OCI-M2 (cell line): ENCODE data around the gene RNF8.

ENCODE experiments used
- DNase-seq: peaks from one replicate; lab custom pipeline; 2025; ENCODE audit not compliant: unreplicated experiment; lab: John Stamatoyannopoulos, UW

The RNF8 gene

DNA sequence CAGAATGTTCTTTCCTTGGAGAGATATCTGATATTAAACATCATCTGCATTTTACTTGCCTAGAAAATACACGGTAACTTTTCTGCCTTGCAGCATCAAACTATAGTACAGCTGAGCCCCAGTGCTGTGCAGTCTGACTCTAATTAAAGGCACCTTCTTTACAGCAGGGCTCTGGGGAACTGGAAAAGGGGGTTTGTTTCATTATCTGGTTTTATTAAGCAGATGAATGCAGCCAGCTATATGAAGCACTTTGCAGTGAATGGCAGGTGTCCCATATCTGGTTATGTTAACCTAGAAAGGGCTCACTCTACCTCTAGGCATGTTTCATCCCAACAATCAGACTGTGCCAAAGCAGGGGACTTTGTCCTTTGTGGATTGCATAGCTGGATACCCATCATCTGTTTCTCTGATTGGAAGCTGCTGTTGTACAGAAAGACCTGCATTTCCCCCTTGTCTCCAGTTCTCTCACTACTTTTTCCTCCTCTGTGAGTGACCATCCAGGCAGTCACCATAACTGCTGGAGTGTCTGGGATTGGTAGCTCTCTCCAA lies 39.7 kb downstream of the RNF8 start:
- no peak for DNase-seq

DNA sequence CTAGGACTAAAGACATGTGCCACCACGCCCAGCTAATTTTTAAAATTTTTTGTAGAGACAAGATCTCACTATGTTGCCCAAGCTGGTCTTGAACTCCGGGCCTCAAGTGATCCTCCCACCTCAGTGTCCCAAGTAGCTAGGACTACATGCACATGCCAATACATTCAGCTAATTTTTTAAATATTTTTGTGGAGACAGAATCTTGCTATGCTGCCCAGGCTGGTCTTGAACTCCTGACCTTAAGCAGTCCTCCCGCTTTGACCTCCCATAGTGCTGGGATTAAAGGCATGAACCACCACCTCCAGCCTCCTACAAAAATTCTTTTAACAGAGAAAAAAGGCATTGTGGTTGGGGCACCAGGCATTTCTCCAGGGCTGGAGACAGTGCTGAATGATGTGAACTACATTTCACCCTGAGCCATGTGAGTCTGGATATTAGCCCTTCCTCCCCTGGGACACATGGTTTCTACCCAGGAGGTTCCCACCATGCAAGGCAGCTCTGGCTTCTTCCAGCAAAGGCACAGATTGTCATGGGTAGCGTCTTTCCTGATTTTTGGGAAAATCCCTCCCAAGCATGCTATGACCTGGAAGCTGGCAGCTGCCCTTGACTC lies 42.9 kb downstream of the RNF8 start:
- DNase-seq = no peak

DNA sequence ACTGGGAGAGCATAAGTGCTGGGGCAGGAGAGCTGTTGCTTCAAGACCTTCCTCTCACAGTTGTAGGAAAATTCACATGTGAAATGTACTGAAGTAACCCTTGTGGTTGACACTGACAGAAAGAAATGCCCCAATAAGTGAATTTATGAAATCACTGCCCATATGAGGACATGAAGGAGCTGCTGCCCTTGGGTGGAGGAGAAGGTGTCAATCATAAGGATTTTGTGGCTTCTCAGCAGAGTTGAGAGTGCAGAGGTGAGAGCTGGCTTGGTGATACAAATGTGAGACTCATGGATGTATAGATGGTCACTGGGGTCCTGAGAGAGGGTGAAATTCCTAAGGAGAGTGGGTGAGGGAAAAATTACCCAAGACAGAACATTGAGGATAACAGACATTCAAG lies 45.3 kb downstream of the RNF8 start:
- DNase-seq = no peak

DNA sequence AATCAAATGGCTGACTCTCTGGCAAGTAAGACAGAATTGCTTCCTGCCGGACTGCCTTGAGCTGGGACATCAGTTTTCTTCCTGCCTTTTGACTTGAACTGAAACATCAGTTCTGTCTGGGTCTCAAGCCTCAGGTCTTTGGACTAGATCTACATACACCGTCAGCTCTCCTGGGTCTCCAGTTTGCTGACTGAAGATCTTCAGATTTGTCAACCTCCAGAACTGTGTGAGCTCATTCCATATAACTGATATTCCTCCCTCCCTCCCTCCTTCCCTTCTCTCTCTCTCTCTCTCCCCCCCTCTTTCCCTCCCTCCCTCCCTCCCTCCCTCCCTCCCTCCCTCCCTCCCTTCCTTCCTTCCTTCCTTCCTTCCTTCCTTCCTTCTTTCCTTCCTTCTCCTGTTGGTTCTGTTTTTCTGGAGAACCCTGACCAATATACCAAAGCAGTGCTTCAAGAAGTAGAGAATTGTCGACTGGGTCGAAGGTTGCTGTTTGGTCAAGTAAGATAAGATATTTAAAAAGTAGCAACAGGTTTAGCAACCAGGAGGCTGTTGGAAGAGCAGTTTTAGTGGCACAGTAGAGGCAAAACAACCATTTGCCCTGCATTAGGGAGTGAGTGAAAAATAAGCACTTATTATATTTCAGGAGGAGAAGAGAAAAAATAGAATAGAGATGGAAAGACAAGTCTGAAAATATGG lies 46.2 kb downstream of the RNF8 start:
- no peak for DNase-seq

DNA sequence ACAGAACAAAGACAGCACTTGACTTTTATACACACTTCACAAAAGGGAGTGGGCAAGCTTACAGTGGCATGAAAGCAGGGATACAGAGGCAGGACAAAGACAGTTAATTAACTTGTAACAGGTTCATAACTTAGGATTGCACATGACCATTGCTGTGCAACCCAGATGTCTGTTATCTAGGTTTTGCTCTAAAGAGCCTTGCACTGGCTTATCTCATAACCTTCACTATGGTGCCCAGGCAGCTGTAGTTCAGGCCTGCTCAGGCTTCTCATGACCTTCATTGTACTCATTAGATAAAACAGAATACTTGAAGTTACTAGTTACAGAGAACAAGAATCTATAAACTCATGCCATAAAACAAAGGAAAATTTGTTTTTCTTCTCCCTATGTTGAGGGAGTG lies 47.9 kb downstream of the RNF8 start:
- peak; percentile 32 for DNase-seq

DNA sequence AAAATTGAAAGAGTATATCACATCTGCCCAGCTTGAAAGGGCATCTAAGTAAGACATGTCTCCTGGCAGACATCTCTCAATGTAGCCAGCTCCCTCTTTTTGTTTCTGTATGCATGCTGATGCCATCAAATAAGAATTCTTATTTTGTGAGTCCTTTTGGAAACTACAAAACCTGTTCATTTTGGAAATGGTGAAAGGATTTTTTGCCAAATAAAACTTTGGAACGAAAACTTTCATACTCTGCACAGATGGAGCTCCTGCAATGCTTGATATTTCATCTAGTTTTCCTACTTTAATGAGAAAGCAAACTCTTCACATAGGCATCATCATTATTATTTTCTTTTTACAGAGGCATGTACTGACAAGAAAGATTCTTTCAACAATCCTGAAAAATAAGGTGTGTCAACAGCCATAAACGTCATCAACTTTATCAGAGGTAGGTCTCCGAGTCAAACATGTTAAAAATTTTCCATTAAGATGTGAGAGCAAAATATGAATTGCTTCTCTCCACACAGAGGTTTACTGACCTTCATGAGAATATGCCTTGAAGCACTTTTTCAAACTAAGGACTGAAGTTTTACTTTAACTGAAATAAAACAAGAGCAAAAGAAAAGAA lies 53.1 kb downstream of the RNF8 start:
- no peak for DNase-seq

DNA sequence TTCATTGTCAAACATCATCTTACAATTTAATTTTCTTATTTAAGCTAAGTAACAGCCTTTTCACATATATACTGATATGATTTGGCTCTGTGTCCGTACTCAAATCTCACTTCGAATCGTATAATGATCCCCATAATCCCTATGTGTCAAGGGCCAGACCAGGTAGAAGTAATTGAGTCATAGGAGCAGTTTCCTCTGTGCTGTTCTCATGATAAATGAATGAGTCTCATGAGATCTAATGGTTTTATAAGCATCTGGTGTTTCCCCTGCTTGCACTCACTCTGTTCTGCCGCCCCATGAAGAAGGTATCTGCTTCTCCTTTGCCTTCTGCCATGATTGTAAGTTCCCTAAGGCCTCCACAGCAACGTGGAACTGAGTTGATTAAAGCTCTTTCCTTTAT lies 54.2 kb downstream of the RNF8 start:
- no peak for DNase-seq

DNA sequence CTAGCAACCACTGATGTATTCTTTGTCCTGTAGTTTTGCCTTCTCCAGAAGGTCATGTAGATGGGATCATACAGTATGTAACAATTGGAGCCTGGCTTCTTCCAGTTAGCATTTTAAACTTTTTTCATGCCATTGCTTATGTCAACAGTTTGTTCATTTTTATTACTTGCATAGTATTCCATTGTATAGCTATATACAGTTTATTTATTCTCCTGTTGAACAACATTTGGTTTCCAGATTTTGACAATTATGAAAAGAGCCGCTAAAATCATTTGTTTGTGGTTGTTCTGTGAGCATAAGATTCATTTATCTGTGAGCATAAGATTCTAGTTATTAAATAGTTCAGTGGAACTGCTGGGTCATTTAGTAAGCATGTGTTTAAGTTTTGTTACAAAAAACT lies 55.7 kb downstream of the RNF8 start:
- DNase-seq = no peak

DNA sequence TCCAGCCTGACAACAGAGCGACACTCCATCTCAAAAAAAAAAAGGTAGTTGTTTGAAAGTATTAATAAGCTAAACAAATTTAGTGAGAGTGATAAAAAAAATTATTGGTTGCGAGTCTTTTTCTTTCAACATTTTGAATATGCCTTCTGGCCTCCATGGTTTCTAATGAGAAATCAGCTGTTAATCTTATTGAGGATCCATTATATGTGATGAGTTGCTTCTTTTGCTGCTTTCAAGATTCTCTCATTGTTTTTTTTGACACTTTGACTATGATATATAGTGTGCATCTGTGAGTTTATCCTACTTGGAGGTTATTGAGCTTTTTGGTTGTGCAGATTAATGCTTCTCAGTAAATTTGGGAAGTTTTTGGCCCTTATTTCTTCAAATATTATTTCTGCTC lies 63.6 kb downstream of the RNF8 start:
- DNase-seq = no peak

DNA sequence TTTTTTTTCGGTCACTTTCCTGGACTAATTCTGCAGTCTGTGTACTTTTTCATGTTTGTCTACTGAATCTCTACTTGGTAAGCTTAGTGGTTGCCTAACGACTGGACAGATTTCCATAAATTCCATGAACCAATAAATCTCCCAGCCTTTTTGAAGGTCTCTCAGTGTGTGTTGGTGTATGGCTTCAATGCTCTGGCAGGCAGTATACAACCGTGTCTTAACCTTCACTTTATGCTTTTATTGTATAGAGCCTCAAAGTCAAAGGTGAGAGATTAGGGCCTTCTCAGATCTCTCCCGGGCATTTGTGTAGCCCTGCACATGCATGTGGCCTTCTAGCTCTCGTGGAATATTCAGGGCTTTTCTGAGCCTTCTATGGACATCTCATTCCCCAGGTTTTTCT lies 64.9 kb downstream of the RNF8 start:
- DNase-seq = no peak

DNA sequence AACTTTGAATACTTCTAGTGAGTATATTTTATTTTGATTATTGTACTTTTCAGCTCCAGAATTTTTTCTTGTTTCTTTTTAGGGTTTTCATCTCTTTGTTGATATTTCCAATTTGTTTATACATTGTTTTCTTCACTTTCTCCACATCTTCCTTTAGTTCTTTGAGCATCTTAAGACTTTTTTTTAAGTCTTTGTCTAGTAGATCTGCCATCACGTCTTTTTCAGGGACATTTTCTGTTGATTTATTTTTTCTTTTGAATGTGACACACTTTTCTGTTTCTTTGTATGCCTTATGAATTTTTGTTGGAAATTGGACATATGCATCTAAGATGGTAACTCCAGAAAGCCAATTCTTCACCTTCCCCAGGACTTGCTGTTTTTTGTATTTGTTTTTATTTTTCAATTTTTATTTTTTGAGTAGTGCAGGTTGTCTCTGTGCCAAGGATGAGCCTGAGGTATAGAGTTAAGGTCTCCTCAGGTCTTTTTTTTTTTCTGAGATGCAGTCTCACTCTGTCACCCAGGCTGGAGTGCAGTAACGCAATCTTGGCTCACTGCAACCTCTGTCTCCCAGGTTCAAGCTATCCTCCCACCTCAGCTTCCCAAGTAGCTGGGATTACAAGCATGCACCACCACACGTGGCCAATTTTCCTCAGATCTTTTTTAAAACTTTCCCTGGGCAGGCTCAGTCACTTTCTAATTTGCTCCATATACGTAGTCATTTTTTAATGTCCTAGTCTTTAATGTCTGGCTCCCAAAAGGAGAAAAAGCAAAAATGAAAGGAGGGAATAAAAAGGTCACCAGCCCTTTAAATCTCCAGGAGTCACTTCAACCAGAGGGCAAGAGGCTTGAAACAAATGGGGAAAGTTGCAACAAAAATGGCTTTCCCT lies 72.5 kb downstream of the RNF8 start:
- DNase-seq = no peak

DNA sequence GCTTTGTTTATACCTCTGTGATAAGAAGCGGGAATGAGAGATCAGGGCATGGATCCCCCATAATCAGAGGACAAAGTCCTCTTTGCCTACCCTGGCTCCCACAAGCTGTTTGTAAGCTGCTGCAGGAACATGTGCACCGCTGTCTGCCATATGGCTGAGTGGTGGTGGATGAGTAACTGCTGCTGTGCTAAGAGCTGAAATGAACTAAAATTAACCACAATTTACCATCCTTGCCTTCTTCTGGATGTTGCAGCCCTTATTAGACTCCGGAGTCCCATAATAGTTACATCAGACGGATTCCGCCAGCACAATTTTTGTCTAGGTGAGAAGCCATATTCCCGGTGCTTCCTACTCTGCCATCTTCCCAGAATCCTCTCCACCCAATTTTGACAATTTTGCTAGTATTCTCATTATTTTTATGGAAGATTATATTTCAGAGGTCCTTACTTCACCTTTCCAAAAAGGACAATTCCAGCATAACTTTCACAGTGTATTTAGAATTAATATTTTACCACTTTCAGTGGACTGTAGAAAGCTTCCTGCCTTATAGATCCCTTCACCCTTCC lies 73.2 kb downstream of the RNF8 start:
- DNase-seq = no peak

DNA sequence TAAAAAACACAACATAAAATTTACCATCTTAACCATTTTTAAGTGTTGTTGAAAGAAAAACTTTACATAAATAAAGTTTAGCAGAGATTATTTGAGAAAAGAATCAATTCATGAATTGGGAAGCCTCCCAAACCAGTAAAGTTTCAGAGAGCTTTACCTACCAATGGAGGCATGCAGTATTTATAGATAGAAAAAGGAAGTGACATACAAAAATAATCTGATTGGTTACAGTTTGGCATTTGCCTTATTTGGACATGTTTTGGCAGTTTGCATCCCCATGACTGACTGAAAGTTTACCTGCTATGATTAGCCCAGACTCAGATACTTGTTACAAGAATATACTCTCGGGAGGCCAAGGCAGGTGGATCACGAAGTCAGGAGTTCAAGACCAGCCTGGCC lies 75.6 kb downstream of the RNF8 start:
- no peak for DNase-seq

DNA sequence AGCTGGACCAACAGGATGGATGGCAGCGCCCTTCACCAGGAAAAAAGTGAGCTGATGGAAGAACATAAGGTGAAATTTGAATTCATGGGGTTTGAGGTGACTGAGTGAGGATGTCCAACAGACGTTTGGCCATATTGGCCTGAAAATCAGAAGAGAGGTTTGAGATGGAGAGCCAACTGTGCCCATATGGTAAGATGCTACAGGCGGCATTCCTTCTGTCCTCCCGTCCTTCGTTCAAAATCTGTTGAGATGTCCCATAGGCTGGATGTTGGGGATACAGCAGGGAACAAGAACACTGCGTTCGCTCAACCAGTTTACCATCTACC lies 78.8 kb downstream of the RNF8 start:
- DNase-seq = no peak

DNA sequence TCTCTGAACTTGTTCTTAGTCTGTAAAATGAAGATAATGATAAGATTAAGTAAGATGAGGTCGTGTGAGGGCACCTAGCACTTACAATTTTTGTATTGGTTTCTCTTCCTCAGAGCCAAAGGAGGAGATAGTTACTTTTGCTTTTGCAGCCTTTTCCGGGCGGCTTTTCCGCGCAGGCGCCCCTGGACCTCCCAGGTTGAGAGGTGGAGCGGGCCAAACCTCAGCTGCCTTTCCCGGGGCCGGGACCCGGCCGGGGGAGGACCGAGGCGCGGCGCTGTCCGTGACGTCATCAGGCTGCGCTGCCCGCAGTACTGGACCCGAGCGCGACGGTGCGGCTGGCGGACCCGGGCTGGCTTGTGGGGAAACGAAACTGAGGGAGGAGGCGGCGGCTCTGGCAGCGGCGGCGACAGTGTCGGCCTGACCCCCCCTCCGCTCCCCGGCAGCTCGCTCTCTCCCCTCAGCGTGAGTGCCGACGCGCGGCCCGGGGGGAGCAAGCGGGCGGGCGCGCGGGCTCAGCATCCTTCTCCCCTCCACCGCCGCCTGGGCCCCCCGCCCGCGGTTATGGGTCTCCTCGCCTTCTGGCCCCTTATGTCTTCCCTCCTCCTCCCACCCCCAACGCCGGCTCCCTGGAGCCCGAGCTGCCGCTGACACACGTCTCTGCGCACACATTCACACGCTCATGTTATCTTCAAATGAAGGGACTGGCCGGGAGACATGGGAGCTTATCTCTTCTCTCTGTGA lies 79.3 kb downstream of the RNF8 start, which contains the start of gene CMTR1:
TSS of gene CMTR1 (plus strand) at position 306 of the 741 bp plus-strand sequence. CDS start 2,409 bp downstream, outside the sequence.
- peak; percentile 55 for DNase-seq

DNA sequence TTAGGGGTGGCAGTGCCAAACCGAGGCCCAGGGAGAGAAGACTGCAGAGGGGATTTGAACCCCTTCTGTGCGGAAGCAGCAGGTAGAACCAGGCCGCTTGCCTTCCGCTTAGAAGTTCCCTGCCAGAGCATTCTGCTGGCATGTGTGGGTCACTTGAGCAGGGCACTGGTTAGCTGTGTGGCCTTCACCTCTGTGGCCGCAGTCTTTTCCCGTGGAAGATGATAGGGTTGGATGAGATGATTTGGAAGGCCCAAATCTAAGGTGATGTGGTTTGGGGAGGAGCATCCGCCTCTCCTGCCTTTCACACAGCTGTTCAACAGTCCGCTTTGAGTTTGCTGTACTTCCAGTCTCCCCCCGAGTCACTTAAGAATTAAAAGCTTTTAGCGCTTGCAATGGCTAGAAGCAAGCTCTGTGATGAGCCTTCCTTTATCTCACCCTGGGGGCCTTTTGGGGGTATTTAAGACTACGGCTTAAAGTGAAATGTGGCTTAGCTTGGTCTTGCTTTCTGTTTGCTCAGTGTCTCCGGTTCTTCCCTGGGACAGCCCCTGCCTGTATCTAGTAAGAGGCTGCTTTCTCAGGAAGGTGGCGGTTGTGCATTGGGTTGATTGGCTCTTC lies 80.0 kb downstream of the RNF8 start:
- no peak for DNase-seq

DNA sequence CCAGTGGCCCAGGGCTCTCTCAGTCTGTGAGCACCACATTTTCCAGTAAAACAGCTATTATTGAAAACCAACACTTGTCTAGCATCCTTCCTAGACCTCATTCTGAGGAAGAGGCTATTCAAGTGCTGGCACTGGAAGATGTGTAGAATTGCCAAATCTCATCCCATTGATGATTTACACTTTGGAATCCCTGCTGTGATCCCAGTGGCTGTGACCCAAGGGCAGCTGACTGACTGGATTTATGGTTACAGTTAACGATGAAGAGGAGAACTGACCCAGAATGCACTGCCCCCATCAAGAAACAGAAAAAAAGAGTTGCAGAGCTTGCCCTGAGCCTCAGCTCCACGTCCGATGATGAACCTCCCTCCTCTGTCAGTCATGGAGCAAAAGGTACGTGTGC lies 81.6 kb downstream of the RNF8 start:
- DNase-seq = no peak

DNA sequence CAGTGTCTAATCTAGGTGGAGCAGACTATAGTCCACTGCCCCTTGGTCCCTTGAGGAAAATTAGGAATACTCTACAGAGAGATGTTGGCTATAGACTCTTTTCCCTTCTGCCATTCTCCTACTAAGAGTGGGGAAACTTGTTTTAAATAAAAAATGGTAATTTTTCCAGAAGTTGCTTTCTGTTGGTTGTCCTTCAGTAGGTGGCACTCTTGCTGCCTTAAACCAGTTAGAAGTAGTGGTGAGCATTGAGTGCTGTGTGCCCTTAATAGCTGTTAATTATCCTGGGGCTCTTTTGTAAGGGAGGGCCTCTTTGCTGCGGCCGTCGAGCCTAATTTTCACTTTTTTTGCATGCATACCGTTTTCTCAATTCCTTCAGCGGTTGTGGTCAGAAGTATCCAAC lies 82.0 kb downstream of the RNF8 start:
- no peak for DNase-seq

DNA sequence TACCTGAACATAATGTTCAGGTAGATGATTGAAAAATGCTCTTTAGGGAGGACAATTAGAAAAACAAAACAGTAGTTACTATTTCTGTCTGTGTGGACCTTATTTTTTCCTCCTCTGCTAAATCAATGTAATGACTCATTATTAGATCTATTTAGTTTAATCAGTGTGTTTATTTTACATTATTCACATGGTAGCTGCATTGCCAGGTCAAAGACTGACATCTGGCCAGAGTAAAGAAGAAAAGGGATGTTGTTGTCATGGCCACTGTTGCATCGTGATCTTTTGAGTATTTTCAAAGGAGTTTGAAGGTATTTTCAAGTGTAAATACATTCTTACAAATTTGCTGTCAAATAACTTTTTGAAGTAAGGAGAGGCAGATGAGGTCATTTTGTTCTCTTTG lies 85.1 kb downstream of the RNF8 start:
- no peak for DNase-seq

DNA sequence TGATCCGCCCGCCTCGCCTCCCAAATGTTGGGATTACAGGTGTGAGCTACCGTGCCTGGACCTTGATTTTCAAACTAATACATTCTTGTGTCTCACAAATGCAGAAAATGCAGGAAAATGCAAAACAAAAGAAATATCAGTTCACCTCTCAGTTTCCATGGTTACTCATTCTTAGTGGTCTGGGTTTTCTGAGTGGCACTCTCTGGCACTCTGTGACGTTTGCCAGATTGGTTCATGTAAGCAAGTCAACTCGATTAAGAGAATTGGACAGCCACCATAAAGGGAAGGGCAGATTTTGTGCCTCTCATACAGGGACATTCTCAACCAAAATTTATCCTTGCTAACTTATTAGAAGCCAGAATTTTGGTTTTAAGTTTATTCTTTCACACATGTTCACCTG lies 87.9 kb downstream of the RNF8 start:
- no peak for DNase-seq
